CD4-positive, alpha-beta T cell treated with Interleukin-15 for 4 hours (primary cell): ENCODE results near the gene IL4R.

Experiments used
- DNase-seq: peaks from one replicate; pipeline ENCODE4 v3.0.0-alpha.2; 2020; ENCODE audit warnings: low spot score

Gene IL4R

GRCh38 chr16:27315333-27316037 lies 1.7 kb downstream of the IL4R start:
- peak; percentile 37 for DNase-seq

GRCh38 chr16:27316038-27316680 lies 2.4 kb downstream of the IL4R start:
- DNase-seq = no peak

- DNase-seq = no peak
These were observed 3.5 kb downstream of the IL4R start for GRCh38 chr16:27317320-27317719.

- DNase-seq = peak; percentile 65
These were observed 4.1 kb downstream of the IL4R start for GRCh38 chr16:27317738-27318391.

GRCh38 chr16:27318392-27319256 lies 4.8 kb downstream of the IL4R start:
- DNase-seq = peak; percentile 78

GRCh38 chr16:27319257-27319965 lies 5.6 kb downstream of the IL4R start:
- no peak for DNase-seq

- no peak for DNase-seq
These were observed 6.7 kb downstream of the IL4R start for GRCh38 chr16:27320261-27321012.

GRCh38 chr16:27321013-27321915 lies 7.5 kb downstream of the IL4R start:
- DNase-seq = no peak

- DNase-seq = no peak
These were observed 9.3 kb downstream of the IL4R start for GRCh38 chr16:27322858-27323780.

- DNase-seq = no peak
These were observed 10.2 kb downstream of the IL4R start for GRCh38 chr16:27323781-27324561.

GRCh38 chr16:27324851-27325301 lies 11.1 kb downstream of the IL4R start:
- no peak for DNase-seq

- DNase-seq = no peak
These were observed 12.0 kb downstream of the IL4R start for GRCh38 chr16:27325736-27326135.

GRCh38 chr16:27326251-27326650 lies 12.5 kb downstream of the IL4R start:
- no peak for DNase-seq

GRCh38 chr16:27326738-27327585 lies 13.2 kb downstream of the IL4R start:
- peak; percentile 39 for DNase-seq

- DNase-seq = no peak
These were observed 13.8 kb downstream of the IL4R start for GRCh38 chr16:27327586-27327915.

GRCh38 chr16:27328937-27329336 lies 15.2 kb downstream of the IL4R start:
- DNase-seq = no peak
